GM21423 (cell line): Measurements from ENCODE around the gene RINL.
"Not testable (repeated sequence)": the region's sequence is repeated elsewhere in the genome, so short reads cannot be mapped to it uniquely, and the experiment has no call there.

Source experiments
- ATAC-seq: cut with Tn5 transposase; IDR thresholded peaks from one replicate; pipeline ENCODE4 v1.9.1; 2021; ENCODE audit warnings: mild to moderate bottlenecking, moderate library complexity; ENCODE audit not compliant: unreplicated experiment

RINL gene

GRCh38 chr19:38836983-38837626, 41.0 kb downstream of the RINL start:
- ATAC-seq: no peak

GRCh38 chr19:38836159-38836982, 41.7 kb downstream of the RINL start:
- no peak for ATAC-seq

- no peak for ATAC-seq
Measured at GRCh38 chr19:38834590-38834989, 43.5 kb downstream of the RINL start.

GRCh38 chr19:38834104-38834490, 44.0 kb downstream of the RINL start:
- no peak for ATAC-seq

GRCh38 chr19:38833092-38833425, 45.0 kb downstream of the RINL start:
- no peak for ATAC-seq

GRCh38 chr19:38831142-38831605, 46.9 kb downstream of the RINL start:
- peak; percentile 37 for ATAC-seq

GRCh38 chr19:38830039-38830733, 47.9 kb downstream of the RINL start:
- no peak for ATAC-seq

- ATAC-seq: not testable (repeated sequence)
Measured at GRCh38 chr19:38829203-38829602, 48.9 kb downstream of the RINL start.

- ATAC-seq: no peak
Measured at GRCh38 chr19:38826856-38827551, 51.1 kb downstream of the RINL start.

- not testable (repeated sequence) for ATAC-seq
Measured at GRCh38 chr19:38825936-38826335, 52.1 kb downstream of the RINL start.

GRCh38 chr19:38821230-38821825, 56.7 kb downstream of the RINL start:
- ATAC-seq: not testable (repeated sequence)

- ATAC-seq: no peak
Measured at GRCh38 chr19:38819231-38819920, 58.7 kb downstream of the RINL start.
